Subcutaneous abdominal adipose tissue (tissue), 5 donors: Measurements from ENCODE around the gene ACAP2.

ENCODE experiments used
- H3K27ac ChIP-seq: one replicate; pipeline ENCODE4 v1.7.0; 2013; ENCODE audit warnings: low read depth, mild to moderate bottlenecking, inconsistent platforms, low read length, moderate library complexity
- H3K27me3 ChIP-seq, 5 donors: one replicate each; pipeline ENCODE4 v1.7.0; 2013; ENCODE audit warnings: low read length in 5 of 5, inconsistent platforms in 1 of 5; ENCODE audit not compliant: control insufficient read depth in 5 of 5, insufficient read depth in 4 of 5
- H3K36me3 ChIP-seq, 5 donors: one replicate each; pipeline ENCODE4 v1.7.0; 2013; ENCODE audit warnings: low read length in 5 of 5; ENCODE audit not compliant: control insufficient read depth in 5 of 5, insufficient read depth in 5 of 5
- H3K4me1 ChIP-seq, 5 donors: one replicate each; pipeline ENCODE4 v1.7.0; 2013; ENCODE audit warnings: low read length in 5 of 5, mild to moderate bottlenecking in 3 of 5, moderate library complexity in 1 of 5; ENCODE audit not compliant: control insufficient read depth in 5 of 5, insufficient read depth in 5 of 5
- H3K4me3 ChIP-seq, 5 donors: one replicate each; pipeline ENCODE4 v1.7.0; 2013; ENCODE audit warnings: low read length in 5 of 5, low read depth in 1 of 5
- H3K9ac ChIP-seq, 5 donors: one replicate each; pipeline ENCODE4 v1.7.0; 2013; ENCODE audit warnings: low read length in 5 of 5, mild to moderate bottlenecking in 4 of 5, moderate library complexity in 3 of 5
- H3K9me3 ChIP-seq, 5 donors: one replicate each; pipeline ENCODE4 v1.7.0; 2013; ENCODE audit warnings: low read length in 5 of 5; ENCODE audit not compliant: control insufficient read depth in 5 of 5
- donor health status: healthy.
- donor health status: healthy.
- donor health status: healthy.
- donor health status: healthy.
- donor health status: healthy.

ACAP2 gene

DNA sequence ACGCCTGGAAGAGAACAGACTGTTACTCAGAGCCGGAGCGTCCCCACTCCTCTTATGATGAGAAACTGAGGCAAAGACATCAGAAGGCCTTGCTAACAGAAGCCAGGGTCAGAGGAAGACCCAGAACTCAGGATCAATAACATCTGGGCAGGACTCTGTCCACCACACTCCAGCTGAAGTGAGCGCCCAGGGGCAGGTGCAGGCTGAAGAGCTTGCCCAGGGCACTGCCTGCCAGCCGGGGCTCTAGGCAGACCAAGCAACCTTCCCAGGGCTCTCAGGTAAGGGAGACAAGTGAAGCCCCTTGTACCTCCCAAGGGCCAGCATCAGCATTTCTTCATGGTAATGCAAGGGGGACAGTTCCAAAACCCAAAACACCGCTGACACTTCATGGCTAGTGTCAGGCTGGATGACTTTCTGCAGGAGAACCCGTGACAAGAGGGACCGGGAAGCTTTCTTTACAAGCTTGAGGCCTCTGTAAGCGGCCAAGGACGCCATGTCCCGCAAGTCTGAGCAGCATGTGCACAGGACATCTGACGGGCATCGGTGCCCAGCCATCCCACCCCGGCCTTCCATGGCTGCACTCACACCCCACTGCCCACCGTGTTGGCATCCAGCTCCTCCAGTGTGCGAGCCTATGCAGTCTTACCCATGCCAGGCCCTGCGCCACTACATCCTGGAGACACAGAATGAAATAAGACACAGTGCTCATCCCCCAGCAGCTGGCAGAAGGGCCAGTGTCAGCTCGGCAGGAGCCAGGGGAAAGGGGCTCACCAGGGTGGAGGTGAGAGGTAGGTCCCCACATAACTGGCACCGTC, 186.0 kb downstream of the ACAP2 start:
- Histone ChIP-seq H3K27ac (no peak overlapping the region), H3K4me3 (no peak overlapping the region), H3K4me1 (peaks cover 7 to 41% (median 30%) of the 10 kb centered on the region in 5 donors), H3K36me3 (peaks cover 0 to 6% (median 2%) of the 10 kb centered on the region in 5 donors), H3K27me3 (no peaks in the 10 kb centered on the region), H3K9ac (no peak overlapping the region), H3K9me3 (no peaks in the 10 kb centered on the region)

DNA sequence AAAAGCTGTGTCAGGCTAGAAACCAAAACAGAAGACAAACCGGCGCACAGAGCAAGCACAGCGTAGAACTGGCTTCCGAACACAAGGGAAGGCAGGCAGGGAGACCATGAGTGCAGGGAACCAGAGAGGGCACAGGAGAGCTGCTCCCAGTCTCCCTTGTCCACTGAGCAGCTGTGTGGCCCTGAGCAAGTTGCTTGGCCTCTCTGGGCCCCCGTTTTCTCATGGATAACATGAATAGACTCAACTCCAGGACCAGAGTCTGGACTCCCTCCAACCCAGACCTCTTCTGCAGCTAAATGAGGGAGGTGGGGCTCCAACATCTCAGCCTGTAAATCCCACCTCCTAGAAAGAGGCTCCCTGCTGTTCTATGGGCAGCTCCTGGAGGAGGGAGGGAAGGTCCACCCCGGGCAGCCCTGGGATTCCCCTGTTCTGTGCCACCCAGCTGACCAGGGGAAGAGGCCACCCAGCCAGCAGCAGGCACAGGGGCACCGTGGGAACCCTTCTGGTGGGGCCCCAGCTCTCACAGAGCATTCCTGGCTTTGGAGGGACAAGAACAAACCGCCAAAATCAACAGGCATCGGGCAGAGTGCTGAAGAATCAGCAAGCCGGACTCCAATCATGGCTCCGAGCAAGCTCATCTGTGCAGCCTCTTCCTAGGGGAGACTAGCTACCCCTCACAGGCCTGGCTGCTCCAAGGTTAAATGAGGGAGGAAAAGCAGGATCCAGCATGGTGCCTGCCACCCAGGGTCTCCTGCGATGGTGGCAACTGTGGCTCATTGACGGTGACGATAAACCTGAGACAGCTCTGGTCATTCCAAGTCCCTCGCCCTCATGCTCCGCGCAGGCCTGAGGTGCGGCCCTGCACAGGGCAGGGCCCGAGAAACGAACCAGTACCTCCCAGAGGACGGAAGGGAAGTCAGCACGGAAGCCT, 187.0 kb downstream of the ACAP2 start:
- H3K27ac ChIP-seq = no peak overlapping the region
- peaks cover 7 to 40% (median 29%) of the 10 kb centered on the region in 5 donors for H3K4me1 ChIP-seq

DNA sequence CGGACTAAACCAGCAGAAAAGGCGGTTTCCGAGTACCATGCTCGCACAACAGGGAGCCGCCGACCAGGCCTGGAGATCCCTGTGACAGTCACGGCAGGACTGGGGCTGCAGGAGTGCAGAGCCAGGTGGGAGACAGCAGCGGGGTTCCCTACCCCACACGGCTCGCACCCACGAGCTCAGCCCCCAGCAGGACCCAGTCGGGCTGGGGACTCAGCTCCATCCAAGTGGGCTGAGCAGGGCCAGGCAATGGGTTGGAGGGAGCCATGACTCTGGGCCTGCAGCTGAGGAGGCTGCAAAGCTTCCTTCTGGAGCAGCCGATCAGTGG, 187.7 kb downstream of the ACAP2 start:
- Histone ChIP-seq H3K4me1 (peaks cover 7 to 33% (median 26%) of the 10 kb centered on the region in 5 donors), H3K9me3 (no peaks in the 10 kb centered on the region), H3K27me3 (no peaks in the 10 kb centered on the region), H3K36me3 (peaks cover 0 to 6% (median 2%) of the 10 kb centered on the region in 5 donors), H3K4me3 (no peak overlapping the region), H3K27ac (no peak overlapping the region), H3K9ac (no peak overlapping the region)

More for the DNA sequence above, 187.0 kb downstream of the ACAP2 start:
- peaks cover 0 to 6% (median 2%) of the 10 kb centered on the region in 5 donors for H3K36me3 ChIP-seq
- H3K9ac ChIP-seq = no peak overlapping the region
- H3K4me3 ChIP-seq = no peak overlapping the region
- H3K27me3 ChIP-seq = no peaks in the 10 kb centered on the region
- no peaks in the 10 kb centered on the region for H3K9me3 ChIP-seq

DNA sequence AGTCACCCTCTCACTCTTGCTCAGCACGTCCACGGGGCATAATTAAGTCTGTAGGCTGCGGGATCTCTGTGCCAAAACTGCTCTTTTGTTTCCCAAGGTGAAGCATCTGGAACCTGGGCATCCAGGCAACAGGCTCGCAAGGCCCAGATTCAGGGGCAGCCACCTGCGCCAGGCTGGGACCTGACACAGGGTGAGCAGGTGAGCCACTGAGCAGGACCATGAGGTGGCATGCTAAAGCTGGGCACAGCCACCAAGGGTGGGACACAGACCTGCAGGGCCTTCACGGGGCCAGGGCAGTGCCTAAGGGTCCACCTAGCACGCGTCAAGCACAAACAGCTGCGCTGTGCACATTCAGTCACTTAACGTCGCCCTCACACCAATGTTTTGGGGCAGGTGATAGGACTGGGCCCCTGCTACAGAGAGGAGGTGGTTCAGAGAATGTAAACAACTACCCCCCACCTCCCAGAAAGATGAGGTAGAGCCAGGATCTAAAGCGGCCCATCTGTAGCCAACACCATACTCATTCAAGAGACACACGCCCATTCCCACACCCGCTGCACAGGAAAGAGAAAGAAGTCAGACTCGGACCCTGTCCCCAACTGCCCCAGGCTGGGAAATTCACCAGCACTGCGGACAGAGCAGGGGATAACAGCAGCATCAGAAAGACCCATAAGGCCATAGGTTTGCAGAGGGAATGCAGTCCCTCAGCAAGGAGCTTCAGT, 188.2 kb downstream of the ACAP2 start:
- Histone ChIP-seq H3K27me3 (no peaks in the 10 kb centered on the region), H3K27ac (no peak overlapping the region), H3K4me1 (peaks cover 7 to 31% (median 24%) of the 10 kb centered on the region in 5 donors), H3K36me3 (peaks cover 0 to 6% (median 2%) of the 10 kb centered on the region in 5 donors), H3K4me3 (no peak overlapping the region), H3K9me3 (no peaks in the 10 kb centered on the region), H3K9ac (no peak overlapping the region)

DNA sequence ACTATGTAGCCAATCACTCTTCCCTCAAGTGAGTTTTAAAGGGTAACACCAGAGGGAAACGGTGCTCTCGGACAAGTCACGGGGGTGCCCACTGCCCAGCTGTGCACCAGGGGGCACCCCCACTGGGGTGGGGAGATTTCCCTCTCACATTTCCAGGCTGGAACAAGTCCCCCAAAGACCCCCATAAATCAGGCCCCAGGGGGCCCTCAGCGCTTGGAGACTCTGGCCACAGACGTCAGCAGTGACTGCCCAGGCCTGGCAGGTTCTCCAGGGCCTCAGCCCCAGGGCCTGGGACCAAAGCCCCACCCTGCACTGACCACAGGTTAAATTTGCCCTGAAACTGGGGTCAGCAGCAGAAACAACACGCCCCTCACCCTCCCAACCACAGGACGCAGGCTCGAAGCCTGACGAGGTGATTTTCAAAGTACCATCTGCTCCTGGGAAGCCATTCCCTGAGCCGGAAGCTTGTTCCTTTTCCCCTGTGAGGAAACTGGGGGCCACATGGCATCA, 188.8 kb downstream of the ACAP2 start:
- Histone ChIP-seq H3K4me1 (peaks cover 3 to 25% (median 17%) of the 10 kb centered on the region in 5 donors), H3K4me3 (no peak overlapping the region), H3K36me3 (peaks cover 0 to 6% (median 2%) of the 10 kb centered on the region in 5 donors), H3K27ac (no peak overlapping the region), H3K9me3 (no peaks in the 10 kb centered on the region), H3K9ac (no peak overlapping the region), H3K27me3 (no peaks in the 10 kb centered on the region)

DNA sequence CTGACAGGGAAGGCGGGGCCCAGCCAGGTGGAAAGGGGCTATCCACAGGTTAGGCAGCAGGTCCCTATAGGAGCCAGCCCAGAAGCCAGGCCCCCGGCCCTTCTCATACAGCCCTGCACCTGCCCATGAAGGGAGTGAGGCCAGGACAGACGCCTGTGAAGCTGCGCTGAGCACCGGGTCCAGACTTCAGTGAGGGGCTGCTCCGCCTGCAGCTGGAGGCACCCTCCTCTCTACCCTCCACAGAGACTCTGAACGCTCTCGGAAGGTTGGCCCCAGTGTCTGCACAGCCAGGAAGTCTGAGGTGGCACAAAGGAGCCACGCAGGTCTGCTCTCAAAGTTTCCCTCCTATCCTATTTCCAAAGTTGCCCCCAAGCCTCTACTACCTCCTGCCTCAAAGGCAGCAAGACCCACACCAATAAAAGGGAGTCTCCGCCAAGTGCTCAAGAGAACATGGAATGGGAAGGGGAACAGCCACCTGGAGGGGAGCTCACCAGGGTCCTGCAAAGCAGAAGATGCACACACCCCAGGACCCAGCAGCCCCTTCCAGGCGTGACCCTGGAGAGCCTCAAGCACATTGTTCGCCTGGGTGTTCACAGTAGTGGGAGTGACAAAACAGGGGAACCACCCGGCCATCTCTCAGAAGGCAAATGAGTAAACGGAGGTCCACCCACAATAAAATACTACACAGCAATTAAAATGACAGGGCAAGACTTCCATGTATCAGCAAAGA, 191.3 kb downstream of the ACAP2 start:
- H3K4me3 ChIP-seq = no peak overlapping the region
- no peak overlapping the region for H3K27ac ChIP-seq
- no peaks in the 10 kb centered on the region for H3K27me3 ChIP-seq
- no peaks in the 10 kb centered on the region for H3K9me3 ChIP-seq
- H3K36me3 ChIP-seq = peaks cover 0 to 7% (median 2%) of the 10 kb centered on the region in 5 donors
- no peak overlapping the region for H3K9ac ChIP-seq
- H3K4me1 ChIP-seq = peaks cover 5 to 26% (median 11%) of the 10 kb centered on the region in 5 donors

DNA sequence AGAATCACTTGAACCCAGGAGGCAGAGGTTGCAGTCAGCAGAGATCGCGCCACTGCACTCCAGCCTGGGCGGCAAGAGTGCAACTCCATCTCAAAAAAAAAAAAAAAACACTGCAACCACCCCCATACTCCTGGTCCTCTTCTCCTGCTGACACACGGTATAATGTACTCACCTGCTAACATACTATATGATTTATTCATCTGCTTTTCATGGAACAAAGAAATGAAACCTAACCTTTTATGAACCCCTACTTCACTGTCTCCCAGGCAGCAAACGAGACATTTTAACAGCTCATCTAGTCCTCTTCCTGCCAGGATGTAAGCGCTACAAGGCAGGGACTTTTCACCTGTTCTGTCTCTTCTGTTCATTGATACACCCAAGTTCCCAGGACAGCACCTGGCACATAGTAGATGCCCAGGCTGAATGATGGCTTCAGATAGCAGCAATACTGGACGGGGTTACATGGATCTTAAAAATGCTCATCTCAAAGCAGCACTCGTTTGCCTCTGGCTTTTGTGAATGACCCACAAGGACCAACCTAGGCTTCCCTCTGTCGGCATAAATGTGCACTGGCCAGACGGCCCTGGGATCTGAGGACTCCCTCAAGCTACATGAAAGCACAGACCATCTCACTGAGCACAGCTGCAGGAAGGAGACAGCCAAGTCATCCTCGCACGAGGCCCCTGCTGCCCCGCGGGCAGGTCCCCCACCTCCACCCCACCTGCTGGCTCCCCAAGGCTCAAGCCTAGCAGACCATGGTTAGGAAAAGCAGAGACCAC, 192.2 kb downstream of the ACAP2 start:
- Histone ChIP-seq H3K4me1 (peaks cover 5 to 28% (median 11%) of the 10 kb centered on the region in 5 donors), H3K4me3 (no peak overlapping the region), H3K9ac (no peak overlapping the region), H3K27ac (no peak overlapping the region), H3K36me3 (peaks cover 0 to 11% (median 2%) of the 10 kb centered on the region in 5 donors), H3K9me3 (no peaks in the 10 kb centered on the region), H3K27me3 (no peaks in the 10 kb centered on the region)

DNA sequence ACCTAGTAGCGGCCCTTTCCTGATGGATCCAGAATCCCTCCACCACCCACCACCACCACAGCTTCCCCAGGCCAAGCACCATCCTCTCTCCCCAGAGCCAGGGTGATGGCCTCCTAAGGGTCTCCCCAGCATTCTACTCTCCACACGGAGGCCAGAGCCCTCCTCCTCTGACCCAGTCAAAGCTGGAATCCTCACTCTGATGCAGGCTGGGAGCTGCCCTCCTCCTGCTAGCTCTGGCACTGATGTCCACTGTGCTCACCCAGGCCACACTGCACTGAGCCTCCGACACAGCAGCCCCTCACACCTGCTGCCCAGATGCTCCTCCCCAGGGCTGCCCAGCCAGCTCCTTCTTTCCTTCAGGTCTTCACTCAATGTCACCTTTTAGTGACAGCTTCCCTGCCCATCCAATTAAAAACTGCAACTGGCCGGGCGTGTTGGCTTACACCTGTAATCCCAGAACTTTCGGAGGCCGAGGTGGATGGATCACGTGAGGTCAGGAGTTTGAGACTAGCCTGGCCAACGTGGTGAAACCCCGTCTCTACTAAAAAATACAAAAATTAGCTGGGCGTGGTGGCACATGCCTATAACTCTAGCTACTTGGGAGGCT, 192.9 kb downstream of the ACAP2 start:
- peaks cover 0 to 6% (median 0%) of the 10 kb centered on the region in 5 donors for H3K36me3 ChIP-seq

More for the DNA sequence above, 192.9 kb downstream of the ACAP2 start:
- no peaks in the 10 kb centered on the region for H3K27me3 ChIP-seq
- H3K9me3 ChIP-seq = no peaks in the 10 kb centered on the region
- no peak overlapping the region for H3K27ac ChIP-seq
- H3K4me1 ChIP-seq = peaks cover 5 to 28% (median 11%) of the 10 kb centered on the region in 5 donors
- H3K4me3 ChIP-seq = no peak overlapping the region
- no peak overlapping the region for H3K9ac ChIP-seq
